NCI-H82 (cell line): ENCODE measurements around the gene MEPCE.
"Not testable (repeated sequence)": the region's sequence is repeated elsewhere in the genome, so short reads cannot be mapped to it uniquely, and the experiment has no call there.

Experiments
- DNase-seq: peaks from one replicate; lab custom pipeline; 2025; lab: John Stamatoyannopoulos, UW

MEPCE gene, protein sequence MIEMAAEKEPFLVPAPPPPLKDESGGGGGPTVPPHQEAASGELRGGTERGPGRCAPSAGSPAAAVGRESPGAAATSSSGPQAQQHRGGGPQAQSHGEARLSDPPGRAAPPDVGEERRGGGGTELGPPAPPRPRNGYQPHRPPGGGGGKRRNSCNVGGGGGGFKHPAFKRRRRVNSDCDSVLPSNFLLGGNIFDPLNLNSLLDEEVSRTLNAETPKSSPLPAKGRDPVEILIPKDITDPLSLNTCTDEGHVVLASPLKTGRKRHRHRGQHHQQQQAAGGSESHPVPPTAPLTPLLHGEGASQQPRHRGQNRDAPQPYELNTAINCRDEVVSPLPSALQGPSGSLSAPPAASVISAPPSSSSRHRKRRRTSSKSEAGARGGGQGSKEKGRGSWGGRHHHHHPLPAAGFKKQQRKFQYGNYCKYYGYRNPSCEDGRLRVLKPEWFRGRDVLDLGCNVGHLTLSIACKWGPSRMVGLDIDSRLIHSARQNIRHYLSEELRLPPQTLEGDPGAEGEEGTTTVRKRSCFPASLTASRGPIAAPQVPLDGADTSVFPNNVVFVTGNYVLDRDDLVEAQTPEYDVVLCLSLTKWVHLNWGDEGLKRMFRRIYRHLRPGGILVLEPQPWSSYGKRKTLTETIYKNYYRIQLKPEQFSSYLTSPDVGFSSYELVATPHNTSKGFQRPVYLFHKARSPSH

DNA sequence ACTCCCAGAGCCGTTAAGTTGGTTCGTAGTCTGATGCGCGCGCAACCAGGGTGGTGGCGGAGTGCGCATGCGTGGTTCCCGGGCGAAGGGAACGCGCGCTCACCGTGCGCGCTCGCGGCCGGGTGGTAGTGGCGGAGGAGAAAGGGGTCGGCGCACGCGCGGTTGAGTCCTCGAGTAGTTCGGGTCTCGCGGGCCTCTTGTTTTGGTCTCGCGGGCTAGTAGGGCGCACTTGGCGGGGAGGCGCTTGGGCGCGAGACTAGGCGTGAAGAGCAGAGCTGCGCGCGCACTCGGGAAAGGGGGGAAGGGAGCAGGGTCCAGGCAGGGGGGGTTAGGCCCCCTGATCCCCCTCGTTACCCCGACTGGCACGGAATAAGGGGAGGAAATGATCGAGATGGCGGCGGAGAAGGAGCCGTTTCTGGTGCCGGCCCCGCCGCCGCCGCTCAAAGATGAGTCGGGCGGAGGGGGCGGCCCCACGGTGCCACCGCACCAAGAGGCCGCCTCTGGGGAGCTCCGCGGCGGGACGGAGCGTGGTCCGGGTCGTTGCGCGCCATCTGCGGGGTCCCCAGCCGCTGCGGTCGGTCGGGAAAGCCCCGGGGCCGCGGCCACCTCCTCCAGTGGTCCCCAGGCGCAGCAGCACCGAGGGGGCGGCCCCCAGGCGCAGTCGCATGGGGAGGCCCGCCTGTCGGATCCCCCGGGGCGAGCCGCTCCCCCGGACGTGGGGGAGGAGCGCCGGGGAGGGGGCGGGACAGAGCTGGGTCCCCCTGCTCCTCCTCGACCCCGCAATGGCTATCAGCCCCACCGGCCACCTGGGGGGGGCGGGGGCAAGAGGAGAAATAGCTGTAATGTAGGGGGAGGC, at the start of gene MEPCE:
Gene MEPCE, plus strand, starts transcription at position 195 of the 856 bp plus-strand sequence. Its CDS starts 188 bp downstream, at position 383.
- peak; percentile 98 for DNase-seq

- DNase-seq, result no peak
Observed at GRCh38 chr7:100380196-100380595, 49.4 kb upstream of the MEPCE start.

- DNase-seq, result not testable (repeated sequence)
Observed at GRCh38 chr7:100381531-100382233, 47.9 kb upstream of the MEPCE start.

GRCh38 chr7:100382234-100382853, 47.3 kb upstream of the MEPCE start:
- DNase-seq, result not testable (repeated sequence)

- no peak for DNase-seq
Observed at GRCh38 chr7:100384628-100385294, 44.9 kb upstream of the MEPCE start.

GRCh38 chr7:100386940-100387339, 42.7 kb upstream of the MEPCE start:
- DNase-seq, result no peak

GRCh38 chr7:100387695-100388094, 41.9 kb upstream of the MEPCE start:
- no peak for DNase-seq

- DNase-seq, result peak; percentile 29
Observed at GRCh38 chr7:100389437-100390088, 40.1 kb upstream of the MEPCE start.

DNA sequence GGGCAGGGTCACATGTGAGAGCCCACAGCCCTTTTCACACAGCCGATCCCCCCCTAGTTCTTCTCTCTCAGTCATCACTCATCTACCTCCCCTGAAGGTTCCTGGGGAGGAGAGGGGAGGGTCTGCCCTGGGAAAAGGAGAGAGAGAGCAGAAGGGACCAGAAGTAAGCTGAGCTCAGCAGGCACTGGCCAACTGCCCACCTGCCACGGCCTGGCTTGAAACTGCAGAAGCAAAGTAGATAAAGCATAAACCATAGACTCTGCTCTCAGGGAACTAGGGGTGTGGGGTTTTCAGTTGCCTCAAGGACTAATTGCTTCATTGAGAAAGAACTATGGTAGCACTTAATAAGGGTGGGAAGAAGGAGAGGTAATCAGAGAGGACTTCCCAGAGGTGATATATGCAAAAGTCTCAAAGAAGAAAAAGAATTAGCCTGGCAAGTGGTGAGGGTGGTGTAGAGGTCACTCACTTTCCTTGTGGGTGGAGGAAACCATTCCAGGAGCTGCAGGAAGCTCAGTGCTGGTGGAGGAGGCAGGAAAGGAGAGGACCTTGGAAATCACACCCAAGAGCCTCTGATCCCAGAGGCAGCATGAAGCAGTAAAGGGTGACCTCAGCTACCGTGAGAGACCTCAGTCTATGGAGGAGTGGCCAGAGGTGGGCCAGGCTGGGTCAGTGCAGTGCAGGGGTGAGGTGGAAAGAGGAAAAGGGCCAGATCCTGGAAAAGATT, 39.2 kb upstream of the MEPCE start:
- no peak for DNase-seq

DNA sequence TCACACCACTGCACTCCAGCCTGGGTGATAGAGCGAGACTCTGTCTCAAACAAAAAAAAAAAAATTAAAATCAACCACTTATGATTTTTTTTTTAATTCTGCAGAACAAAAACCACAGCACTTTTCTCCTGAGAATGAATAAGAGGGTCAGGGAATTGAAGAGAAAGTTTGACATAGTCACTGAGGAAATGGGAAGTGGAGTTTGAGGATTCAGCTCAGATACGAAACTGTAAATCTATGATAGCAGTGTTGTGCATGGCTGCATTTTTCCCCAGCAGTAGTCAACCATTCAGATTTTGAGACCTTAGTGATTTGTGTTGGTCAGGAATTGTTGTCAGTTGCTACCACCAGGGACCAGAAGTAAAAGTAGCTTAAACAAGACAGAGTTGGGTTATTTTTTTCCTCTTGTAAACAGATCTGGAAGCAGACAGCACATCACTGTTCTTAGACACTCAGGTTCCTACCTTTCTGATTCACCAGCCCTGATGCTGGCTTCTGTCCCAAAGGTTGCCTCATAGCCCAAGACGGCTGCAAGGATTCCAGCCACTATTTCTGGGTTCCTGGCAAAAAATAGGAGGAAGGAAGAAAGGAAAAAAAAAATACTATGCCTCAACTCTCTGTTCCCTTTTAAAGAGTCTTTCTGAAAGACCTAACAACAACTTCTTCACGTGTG, 36.3 kb upstream of the MEPCE start:
- no peak for DNase-seq

DNA sequence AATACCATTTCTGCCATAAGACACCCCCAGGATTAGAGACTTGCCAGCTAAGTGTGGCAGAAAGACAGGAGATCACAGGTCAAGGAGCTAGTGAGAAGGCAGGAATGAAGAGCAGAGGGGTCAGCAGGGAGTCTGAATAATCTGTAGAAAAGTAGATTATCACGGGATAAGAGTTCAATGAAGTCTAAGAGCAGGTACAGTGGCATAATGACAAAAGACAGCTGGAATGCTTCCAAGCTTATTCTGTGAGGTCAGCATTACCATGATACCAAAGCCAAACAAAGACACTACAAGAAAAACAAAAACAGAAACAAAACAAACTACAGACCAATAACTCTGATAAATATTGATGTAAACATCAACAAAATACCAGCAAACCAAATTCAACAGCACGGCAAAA, 35.6 kb upstream of the MEPCE start:
- DNase-seq, result peak; percentile 90

DNA sequence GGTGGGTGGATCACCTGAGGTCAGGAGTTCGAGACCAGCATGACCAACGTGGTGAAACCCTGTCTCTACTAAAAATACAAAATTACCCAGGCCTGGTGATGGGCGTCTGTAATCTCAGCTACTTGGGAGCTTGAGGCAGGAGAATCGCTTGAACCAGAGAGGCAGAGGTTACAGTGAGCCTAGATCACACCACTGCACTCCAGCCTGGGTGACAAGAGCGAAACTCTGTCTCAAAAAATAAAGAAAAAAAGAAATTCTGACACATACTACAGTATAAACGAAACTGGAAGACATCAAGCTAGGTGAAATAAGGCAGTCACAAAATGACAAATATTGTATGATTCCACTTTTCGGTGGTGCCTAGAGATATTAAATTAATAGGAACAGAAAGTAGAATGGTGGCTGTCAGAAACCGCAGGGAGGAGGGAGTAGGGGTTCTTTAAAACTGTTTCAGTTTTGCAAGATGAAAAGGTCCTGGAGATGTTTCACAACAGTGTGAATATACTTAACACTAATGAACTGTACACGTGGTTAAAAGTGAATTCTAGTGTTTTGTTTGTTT, 33.1 kb upstream of the MEPCE start:
- DNase-seq, result no peak

GRCh38 chr7:100397315-100398081, 32.1 kb upstream of the MEPCE start:
- DNase-seq, result peak; percentile 42

DNA sequence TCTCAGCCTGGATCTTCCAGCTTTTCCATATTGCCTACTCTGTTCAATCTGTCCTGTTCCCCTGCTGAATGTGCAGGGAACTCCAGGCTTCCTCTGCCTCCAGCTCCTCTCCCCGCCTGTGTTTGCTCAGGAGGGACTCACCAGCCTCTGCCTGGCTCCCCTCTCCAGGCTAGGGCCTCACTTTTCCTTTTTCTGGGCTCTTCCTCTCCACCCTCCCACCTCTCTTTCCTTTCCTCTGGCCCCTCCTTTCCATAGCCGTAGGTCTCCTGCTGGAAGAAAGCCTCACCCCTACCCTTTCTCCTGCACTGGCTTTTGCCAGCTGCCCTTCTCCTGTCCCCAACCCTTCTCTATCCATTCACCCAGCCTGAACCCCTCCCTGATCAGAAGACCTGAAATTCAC, 31.4 kb upstream of the MEPCE start:
- no peak for DNase-seq

GRCh38 chr7:100400041-100400440, 29.6 kb upstream of the MEPCE start:
- no peak for DNase-seq

- DNase-seq, result peak; percentile 44
Observed at GRCh38 chr7:100400656-100401055, 29.0 kb upstream of the MEPCE start.

GRCh38 chr7:100401811-100402210, 27.8 kb upstream of the MEPCE start:
- peak; percentile 64 for DNase-seq

DNA sequence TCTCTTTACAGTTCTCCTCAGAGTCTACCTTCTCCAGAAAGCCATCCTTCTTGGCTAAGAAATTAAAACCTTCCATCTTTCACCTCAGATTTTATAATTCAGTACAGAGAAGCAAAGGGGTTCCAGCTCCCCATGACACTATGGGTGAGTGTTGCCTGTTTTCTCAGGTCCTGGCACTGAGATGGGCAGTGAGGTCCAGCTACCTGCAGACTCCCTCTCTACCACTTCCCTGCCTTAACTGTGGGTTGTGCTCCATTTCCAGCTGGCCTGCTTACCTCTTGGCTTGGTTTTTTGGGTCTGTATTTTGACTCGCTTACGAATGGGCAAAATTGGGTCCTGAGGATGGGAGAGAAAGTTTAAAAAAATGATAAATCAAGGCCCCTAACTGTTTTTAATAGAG, 27.4 kb upstream of the MEPCE start:
- no peak for DNase-seq
